Gastroesophageal sphincter (tissue), 3 donors: ENCODE measurements around the gene GNA14.

Experiments used
- CTCF ChIP-seq, 4 experiments: fragments of 200-600 bp in 2 of 4; fragments of 450-650 bp in 2 of 4; sonication (generic) in 1 of 4; IDR thresholded peaks; one replicate each; pipeline ENCODE4 v1.5.1; 2017 to 2019; ENCODE audit warnings: antibody characterized with exemption in 4 of 4, mild to moderate bottlenecking in 2 of 4, moderate library complexity in 2 of 4
- EP300 ChIP-seq: sonication (generic); formaldehyde crosslinking; IDR thresholded peaks from one replicate; pipeline ENCODE4 v1.6.1; 2017; ENCODE audit warnings: antibody characterized with exemption, mild to moderate bottlenecking
- POLR2A ChIP-seq, 2 donors: fragments of 450-650 bp; IDR thresholded peaks; one replicate each; pipeline ENCODE4 v1.6.1; 2017; ENCODE audit warnings: antibody characterized with exemption in 2 of 2, mild to moderate bottlenecking in 2 of 2, moderate library complexity in 1 of 2

DNA sequence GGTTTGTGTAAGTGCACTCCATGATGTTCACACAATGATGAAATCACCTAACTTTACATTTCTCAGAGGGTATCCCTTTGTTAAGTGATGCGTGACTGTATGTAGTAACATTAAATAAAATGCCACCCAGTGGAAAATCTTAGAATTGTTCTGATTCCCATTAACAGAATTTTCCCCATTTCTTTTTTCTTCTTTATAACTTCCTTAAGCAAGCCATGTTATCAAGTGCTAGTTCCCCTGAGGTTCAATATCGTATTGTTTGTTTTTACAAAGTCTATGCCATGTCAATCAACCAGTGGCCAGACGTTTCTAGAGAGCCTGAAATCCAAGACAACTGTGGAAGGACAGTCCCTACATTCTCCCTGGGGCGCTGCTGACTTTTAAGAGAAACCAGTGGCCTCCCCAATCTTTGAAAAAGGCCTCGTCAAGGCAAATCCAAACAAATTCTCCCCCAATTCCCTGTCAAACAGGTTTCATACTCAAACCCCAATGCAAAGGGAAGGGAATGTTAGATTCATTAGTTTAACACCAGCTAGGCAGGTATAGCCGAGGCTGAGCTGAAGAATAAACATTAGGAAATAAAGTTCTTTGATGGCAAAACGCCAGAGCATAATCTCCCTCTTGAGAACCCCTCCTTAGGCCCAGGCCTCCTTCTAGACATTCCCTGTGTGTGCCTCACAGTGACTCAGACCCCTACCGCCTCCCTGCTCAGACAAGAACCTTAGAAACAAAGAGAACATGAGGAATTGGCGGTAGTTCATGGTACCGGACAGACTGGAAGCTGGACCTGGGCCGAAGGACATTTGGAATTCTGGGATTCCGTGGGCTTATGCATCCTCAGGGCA is 198.7 kb downstream of the GNA14 start:
- TF ChIP-seq CTCF (IDR thresholded peaks at IDR 0.05), result no peak
- no peak for TF ChIP-seq POLR2A (IDR thresholded peaks at IDR 0.05)
- TF ChIP-seq EP300, result no peak
